CD4-positive, alpha-beta T cell treated with Interleukin-15 for 4 hours (primary cell): Measurements from ENCODE around the gene AMACR.

Experiments used
- DNase-seq: peaks from one replicate; pipeline ENCODE4 v3.0.0-alpha.2; 2020; ENCODE audit warnings: low spot score

Gene AMACR

GRCh38 chr5:34005681-34006080, 2.2 kb downstream of the AMACR start:
- DNase-seq: no peak

GRCh38 chr5:34005211-34005610, 2.6 kb downstream of the AMACR start:
- no peak for DNase-seq

DNA sequence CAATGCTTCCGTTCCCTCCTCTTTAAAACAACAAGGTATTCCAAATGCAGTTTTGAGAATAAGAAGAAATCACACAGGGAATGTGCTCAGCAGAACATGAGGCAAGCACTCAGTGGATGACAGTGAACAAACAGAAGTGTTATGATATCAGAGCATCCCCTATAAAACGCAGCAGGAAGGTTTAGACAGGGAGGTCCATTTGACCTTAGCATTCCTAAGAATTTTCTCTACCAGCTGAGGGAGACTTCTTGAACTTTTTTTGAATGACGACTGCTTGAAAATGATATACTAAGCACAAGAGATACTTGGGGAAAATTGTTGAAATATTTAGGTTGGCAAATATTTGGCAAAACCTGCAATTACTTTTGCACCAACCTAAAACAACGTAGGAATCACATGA, 3.9 kb downstream of the AMACR start:
- DNase-seq: no peak

GRCh38 chr5:34002629-34003328, 5.1 kb downstream of the AMACR start:
- no peak for DNase-seq

GRCh38 chr5:34001241-34001841, 6.5 kb downstream of the AMACR start:
- DNase-seq: no peak

GRCh38 chr5:33999978-34000377, 7.9 kb downstream of the AMACR start:
- no peak for DNase-seq

DNA sequence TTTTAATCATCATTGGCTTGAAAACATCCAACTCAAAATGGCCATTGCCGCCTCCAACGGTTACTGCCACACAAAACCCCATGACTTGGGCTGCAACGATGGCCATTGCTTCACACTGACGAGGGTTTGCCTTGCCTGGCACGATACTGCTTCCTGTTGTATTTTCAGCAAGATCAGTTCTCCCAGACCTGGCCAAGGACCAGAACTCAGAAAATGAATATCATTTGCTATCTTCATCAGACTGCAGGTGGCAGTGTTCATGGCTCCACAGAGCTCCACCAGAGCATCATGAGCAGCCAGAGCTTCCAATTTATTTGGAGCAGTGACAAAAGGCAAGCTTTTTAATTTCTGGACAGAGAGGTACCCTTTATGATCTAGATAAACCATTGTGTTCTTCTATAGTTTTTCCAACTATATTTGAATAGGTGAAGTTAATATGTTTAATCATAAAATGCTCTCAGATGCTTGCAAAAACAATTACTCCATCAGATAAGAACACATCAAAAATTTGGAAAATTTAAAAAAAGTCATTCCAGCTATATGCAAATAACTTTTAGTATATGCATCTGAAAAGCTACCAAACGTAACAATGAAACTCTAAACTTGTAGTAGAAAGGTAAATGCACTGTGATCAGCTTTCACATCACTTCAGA, 10.4 kb downstream of the AMACR start:
- DNase-seq: peak; percentile 31

DNA sequence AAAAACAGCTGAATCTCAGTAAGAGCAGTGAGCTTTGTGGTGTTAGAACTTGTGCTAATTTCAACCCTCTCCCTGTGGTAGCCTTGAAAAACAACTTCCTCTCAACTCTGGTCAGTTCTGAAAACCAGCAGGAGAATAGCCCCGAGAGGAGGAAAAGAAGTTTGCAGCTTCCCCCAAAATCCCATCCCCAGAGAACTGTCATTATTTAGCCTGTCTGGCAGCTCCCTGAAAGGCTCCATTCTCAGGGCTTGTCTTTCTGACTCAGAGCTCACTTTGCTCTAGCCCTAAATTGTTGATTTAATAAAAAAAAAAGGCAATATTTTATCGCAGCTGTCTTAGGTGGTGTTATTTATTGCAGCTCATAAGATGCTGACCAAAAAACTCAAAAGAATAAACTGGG, 12.0 kb downstream of the AMACR start:
- no peak for DNase-seq

GRCh38 chr5:33994845-33995244, 13.0 kb downstream of the AMACR start:
- DNase-seq: no peak

- DNase-seq: no peak
Observed at GRCh38 chr5:33992864-33993263, 15.0 kb downstream of the AMACR start.

GRCh38 chr5:33985447-33985846, 22.4 kb downstream of the AMACR start:
- DNase-seq: no peak

DNA sequence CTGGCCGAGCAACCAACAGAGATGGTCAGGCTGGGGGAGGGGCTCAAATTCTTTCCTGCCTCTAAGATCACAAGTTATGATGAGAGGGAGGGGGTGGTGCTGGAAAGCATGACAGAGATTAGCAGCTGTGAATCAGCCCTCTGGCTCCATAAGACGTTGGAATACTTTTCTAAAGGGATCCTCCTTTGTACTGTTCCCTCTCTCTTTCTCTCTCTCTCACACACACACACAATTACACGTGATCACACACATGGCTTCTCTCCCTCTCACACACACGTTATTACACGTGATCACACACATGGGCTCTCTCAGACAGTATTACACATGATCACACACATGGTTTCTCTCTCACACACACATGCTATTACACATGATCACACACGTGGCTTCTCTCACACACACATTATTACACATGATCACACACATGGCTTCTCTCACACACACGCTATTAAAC, 23.2 kb downstream of the AMACR start, which contains the start of gene SLC45A2:
Gene SLC45A2 (minus strand): TSS at position 23 of the 454 bp plus-strand sequence. CDS start 110 bp downstream, outside the sequence.
- no peak for DNase-seq

DNA sequence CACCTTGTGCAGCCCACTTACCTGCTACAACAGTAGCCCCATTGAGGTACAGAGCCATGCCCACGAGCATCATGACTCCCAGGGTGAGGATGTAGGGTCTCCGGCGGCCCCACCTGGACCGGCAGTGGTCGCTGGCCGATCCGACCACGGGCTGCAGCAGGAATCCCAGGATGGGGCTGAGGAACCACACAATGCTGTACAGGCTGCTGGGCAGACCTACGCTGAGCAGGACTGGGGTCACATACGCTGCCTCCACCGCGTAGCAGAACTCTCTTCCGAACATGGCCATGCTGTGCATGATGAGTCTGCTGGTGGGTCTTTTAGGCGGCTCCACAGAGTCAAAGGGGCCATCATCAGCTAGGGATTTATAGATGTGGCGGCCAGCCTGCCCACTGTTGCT, 23.7 kb downstream of the AMACR start:
- no peak for DNase-seq

DNA sequence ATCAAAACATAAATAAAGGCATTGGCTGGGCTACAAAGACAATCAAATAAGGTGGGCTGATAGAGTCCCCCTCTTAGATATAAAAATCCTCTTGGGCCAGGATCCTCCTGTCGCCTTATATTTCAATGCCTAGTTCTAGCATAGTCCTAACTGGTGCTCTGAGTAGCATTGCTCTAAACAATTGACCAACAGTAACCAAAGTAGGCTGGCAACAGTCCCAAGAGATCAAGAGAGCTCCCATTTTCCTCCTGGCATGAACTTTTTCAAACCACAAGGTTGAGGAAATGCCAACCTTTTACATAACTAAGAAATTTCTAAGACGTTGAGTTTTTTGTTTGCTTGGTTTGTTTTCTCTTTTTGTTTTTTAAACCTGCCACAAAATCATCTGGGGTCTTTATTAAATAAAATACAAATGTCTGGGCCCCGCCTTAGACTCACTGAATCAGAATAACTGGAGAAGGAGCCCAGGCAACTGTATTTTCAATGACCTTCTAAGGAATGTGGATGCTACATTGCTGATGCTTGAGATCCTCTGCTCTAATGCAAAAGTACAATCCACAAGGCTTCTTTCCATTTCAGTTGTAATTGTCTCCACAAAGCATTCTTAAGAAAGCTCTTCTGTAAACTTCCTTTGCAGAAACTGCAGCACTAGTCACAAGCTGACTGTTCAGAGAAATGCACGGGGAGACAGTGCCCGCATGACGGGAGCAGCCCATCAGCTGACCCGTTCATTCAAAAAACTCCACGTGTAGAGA, 26.3 kb downstream of the AMACR start:
- DNase-seq: no peak

GRCh38 chr5:33980030-33980429, 27.8 kb downstream of the AMACR start:
- DNase-seq: no peak

DNA sequence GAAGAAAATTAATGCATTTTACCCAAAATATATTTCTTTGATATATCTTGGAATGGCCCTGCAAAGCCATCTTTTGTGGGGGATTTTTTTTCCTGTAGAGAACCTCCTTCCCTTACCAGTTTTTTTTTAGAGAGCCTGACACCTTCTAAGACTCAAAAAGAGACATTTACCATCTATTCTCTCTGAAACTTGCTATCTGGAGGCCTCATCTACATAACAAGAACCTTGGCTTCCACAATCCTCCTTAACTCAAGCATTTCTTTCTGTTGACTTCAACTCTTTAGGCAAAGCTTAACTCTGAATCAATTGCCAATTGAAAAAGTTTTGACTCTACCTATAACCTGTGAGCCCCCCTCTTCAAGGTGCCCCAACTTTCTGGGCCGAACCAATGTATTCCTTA, 29.5 kb downstream of the AMACR start:
- DNase-seq: no peak

DNA sequence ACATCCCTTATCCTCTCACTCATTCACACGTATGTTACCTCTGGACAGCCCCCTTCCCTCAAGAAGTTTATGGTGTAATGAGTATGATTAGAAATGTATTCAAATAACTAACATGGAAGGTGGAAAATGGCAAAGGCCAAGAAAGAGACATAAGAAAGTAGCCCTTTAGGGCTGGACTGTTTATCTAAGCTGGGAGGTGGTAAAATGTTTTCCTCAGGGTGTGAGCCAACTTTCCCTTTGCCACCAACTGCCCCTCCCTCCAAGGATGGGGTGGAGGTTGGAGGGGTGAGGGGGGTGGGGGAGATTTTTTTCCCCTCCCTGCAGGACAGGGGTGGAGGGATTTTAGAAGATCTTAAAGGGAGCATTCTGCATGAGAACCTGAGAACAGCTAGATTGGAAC, 31.5 kb downstream of the AMACR start:
- no peak for DNase-seq

DNA sequence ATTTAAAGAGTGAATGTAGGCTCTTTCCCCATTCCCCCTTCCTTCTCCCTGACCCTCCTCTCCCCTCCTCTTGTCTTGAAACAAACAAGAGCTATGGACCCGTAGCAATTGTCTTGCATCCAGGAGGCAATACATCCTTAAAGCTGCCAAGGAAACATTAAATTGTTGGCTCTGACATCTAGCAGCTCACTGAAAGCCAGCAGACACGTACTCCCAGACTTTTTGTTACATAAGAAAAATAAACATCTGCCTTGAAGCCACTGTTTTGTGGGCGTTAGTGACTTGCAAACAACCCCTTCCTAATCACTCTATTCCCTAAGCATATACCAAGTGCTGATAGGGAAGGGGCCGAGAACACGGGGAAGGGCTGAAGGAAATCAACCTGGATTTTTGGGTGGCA, 32.0 kb downstream of the AMACR start:
- DNase-seq: no peak

GRCh38 chr5:33973271-33973670, 34.6 kb downstream of the AMACR start:
- no peak for DNase-seq

DNA sequence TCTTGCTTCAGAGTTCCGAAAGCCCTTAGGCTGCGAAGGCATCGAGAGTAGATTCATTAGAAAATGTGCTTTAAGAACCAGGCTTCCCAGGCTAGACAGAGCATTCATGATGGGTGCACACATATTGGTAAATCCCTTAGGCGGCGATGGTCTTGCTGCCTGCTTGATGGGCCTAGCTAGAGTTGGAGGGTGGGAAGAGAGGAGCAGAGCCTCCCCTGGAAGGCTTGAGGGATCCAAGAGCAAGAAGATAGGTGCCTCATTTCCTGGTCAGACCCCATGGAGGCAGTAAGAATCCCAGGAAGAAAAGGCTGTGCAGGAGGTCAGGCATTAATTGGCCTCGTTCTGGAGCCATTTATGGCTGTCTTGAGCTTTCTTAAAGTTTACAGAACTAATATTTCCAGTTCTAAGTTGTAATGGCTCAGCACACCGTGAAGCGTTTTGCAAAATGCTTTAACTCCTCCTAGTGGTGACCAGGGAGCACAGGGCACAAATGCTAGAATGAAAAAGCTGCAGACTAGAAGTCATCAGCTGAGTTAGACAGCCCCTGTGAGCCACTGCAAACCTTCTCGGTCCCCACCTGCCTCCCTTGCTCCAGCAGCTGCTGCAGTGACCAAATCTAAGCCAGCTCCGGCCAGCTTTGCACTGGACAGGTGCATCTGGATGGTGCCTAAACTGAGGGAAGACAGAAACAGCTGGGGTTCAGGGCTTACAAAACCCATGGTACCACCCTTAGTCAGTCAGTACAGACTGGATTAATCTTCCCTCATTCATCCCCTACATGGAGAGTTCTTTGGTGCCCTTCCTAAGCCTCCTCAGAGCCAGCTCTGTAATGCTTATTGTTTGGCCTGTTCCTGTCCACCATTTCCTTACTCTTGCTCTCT, 38.0 kb downstream of the AMACR start:
- peak; percentile 12 for DNase-seq

DNA sequence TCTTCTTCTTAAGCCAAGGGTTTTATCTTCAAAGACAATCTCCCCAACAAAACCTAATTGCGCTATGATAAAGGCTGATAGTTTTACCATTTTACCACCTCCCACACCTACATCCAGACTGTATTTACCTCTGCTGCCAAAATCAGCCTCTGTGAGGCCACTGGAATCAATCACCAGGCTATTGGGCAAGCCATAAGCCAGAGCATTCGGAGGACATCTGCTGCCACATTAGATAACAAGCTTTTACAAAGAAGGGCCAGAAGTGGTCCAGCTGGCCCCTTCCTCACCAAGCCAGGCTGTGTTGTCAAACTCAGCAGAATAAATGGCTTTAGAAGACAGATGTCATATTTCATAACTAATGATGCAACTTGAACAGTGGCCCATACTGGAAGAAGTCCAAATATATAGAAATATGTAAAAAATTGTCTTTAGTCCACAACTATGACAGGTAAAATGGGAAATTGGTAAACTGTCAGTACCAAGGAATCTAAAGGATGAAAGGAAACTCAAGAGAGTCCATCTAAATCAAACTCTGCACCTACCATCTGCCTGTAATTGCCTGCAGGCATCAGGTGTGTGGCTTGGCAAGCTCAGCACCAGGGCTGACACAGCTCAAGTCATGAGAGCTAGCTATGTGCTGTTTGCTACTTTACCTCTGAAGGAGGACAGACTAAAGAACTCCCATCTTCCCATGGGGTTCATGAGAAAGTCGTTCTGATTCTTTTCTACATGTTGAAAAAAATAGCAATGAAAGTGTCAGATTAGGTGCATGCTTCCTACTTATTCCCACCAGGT, 39.4 kb downstream of the AMACR start:
- no peak for DNase-seq
